Dedifferentiated amniotic fluid mesenchymal stem cell (primary cell): ENCODE results near the gene TMEM200A.
A peak's percentile ranks its signal among the peaks of the same experiment; 100 is the strongest.
"Not testable (repeated sequence)": the region's sequence is repeated elsewhere in the genome, so short reads cannot be mapped to it uniquely, and the experiment has no call there.

Experiments used
- DNase-seq: peaks from one replicate; pipeline ENCODE4 v3.0.0-alpha.2; 2016; ENCODE audit errors: extremely low spot score

TMEM200A gene

GRCh38 chr6:130365166-130366106, at the start of gene TMEM200A:
TMEM200A (plus strand) TSS chr6:130366017; CDS start chr6:130440423, 74,406 bp downstream.
- DNase-seq: peak; percentile 54

DNA sequence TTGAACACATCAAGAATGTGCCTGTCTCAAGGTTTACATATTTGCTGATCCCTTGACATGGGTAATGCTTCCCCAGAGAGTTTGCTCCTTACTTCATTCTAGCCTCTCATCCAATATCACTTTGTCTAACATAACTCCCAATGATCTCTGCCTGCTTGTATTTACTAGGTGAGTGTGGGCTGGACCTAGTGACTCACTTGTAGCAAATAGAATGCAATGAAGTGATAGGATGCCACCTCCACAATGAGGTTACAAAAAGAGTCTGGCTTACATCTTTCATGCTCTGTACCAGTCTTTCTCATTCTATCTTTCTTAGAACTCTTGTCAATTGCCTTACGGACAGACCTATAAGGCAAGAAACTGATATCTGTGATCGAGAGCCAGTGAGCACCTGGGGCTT, 44.9 kb upstream of the TMEM200A start:
- DNase-seq: no peak

- DNase-seq: peak; percentile 82
Observed at GRCh38 chr6:130322673-130323268, 43.0 kb upstream of the TMEM200A start.

DNA sequence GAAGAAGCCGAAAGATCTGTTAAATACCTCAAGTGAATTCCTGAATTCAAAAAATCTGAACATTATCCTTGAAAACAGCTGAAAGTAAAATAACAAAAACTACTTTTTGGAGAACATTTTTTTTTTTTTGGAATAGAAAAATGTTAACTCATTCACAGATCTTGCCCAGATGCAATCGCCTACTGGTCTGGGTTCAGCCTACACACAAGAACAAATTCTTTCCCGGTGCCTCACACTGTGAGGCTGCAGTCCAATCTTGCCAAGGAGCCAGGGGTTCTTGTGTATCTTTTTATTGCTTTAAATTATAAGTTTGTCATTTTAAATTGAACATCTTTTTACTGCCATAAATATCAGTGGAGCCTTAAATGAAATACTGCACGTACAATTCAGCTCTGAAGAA, 41.2 kb upstream of the TMEM200A start:
- peak; percentile 78 for DNase-seq

DNA sequence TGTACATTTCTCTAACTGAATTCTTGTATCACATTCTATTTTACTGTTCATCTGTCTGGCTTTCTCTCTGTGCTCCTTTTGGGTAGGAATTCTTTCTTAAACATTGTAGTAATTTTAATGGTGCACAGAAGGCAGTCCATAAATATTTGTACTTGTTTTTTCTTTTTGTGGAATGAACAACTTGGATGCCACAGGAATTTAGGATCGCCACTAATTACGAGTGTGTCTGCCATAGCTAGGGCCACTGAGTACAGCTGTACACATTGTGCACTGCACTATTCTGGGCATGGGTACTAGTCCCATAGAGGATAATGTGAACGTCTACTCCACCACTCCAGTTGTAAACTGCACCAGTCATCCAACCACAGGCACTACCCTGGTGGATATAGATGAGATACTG, 39.3 kb upstream of the TMEM200A start:
- DNase-seq: no peak

DNA sequence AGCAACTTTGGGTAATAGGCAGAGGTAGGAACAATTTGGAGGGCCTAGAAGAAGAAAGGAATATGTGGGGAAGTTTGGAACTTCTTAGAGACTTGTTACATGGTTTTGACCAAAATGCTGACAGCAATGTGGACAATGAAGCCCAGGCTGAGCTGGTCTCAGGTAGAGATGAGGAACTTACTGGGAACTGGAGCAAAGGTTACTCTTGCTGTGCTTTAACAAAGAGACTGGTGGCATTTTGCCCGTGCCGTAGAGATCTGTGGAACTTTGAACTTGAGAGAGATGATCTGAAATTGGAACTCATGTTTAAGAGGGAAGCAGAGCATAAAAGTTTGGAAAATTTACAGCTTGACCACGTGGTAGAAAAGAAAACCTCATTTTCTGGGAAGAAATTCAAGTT, 28.3 kb upstream of the TMEM200A start:
- DNase-seq: no peak

DNA sequence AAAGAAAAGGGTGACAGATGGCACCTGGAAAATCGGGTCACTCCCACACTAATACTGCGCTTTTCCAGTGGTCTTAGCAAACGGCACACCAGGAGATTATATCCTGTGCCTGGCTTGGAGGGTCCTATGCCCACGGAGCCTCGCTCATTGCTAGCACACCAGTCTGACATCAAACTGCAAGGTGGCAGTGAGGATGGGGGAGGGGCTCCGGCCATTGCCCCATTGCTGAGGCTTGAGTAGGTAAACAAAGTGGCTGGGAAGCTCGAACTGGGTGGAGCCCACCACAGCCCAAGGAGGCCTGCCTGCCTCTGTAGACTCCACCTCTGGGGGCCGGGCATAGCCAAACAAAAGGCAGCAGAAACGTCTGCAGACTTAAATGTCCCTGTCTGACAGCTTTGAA, 19.5 kb upstream of the TMEM200A start:
- not testable (repeated sequence) for DNase-seq

- no peak for DNase-seq
Observed at GRCh38 chr6:130354322-130354721, 11.5 kb upstream of the TMEM200A start.

DNA sequence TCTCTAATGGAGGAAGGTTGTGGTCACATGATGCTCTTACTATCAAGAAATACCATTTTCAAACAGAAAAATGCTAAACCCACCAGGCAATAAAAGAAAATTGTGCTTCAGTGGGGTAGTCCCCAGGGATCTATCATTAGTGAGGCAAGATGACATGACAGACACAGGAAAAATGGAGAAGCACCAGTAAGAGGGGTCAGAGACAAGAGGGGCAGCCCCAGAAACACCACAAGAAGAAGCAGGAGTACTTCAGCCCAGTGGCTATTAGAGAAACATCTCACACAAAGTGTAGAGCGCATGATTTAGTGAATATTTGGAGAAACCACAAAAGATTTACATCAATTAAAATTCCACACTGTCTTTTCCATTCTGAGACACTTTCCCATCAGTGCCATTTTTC, 10.2 kb upstream of the TMEM200A start:
- DNase-seq: no peak

DNA sequence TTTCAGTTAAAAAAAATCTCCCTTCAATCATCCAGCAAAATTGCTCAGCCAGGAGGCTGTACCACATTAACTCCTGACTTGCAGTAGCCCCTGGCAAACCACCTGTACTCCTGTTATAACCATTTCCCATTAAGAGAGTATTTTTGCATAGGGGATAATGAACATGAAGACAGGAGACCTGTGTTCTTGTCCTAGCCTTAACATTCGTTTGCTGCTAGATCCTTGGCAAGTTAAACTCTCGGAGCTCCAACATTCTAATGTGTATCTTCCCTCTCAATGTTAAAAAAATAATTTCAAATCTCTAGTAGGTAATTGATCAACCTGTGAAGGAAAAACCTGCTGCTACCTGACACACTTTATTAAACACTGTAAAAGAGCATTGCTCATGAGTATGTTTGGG, 8.4 kb upstream of the TMEM200A start:
- DNase-seq: no peak

- no peak for DNase-seq
Observed at GRCh38 chr6:130359736-130360135, 6.1 kb upstream of the TMEM200A start.

DNA sequence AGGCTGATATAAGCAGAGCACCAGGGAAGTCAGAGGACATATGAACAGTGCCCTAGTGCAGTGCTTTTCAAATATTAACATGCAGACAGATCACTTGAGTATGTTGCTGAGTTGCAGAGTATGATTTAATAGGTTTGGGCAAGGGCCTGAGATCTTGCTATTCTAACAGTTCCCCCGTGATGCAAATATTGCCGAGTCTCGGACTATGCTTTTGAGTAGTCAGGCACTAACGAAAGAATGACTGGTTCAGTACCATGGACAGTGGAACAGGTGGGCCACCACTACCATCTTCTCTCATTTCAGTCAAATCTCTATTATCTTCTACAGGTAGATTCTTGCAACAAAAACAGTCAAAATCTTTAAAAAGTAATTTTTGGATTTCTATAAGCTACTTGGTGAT, 3.7 kb upstream of the TMEM200A start:
- DNase-seq: no peak

DNA sequence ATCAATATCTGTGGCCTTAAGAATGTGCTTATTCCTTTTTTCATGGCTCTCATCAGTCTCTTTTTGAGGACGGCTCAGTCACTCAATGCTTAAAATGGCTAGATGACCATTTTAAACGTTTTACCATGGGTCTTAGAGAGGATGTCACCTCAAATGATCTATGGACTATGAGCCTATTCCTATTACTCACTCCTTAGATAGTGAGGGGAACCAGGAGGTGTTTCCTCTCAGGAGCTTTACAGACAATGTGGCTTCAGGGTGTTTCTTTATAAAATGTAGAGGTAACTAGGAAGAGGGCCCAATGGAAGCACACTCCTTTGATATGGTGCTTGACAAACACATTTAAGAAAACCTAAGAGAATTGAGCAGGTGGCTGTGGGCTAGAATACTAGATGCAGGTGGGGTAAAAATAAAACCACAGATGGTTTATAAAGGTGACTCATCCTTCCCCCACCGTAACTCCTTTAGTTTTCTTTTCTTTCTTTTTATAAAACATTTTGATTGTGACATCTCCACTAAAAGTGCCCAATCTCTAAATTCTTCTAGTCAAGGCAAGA, 1.5 kb upstream of the TMEM200A start:
- DNase-seq: no peak

DNA sequence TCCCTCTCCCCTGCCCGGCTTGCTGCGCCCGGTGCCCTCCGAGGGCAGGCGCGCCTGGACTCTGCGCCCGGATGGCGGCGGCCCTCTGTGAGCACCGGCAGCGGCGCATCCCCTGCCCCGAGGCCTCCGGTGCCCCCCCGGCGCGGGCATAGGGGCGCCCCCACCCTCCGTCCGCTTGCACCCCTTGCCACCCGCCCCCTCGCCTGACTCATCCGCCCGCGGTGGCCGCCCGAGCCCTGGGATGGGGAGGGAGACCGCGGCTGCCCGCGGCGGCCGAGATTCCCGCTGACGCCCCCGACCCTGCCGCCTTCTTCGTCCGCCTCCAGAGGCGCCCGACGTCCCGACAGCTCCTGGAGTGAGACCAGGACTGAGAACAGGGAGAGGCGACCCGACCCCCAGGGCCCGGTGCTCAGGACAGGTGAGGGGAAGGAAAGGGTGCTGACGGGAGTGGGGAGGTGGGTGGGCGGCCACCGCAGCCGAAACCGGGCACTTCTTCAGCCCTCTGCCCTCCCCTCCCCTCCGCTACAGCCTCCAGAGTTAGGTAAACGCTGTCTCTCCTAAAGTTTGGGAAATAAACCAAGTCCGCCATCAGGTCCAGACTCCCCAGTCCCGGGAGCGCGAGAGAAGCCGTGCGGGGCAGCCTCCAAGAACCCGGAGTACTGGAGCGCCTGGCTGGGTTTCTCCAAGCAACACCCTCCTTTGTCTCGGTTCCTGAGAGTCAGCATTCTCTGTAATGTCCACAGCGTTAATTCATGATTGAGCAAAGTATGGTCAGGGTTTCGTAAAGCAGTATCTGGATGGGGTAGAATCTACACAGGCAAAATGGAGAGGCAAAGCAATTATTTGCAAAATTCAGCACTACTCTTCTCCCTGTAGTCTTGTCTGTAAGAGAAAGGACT, 539 bp downstream of the TMEM200A start:
- DNase-seq: peak; percentile 49

DNA sequence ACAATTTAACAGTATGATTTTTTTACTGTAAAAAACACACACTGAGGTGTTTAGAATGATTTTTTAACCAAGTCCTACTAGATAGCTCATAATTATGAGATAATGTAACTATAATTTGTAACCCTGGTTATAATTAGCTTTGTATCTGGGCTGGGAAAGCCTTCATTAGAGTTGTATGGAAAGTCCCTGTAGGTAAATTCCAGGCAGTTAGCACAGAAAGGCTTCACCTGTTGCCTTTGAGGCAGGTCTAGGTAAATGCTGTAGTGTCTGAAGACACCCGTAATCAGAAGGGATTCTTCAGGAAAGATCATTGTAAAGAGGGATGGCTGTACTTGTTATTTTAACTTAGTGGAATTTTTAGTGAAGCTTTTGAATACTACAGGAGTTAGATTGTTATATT, 1.9 kb downstream of the TMEM200A start:
- no peak for DNase-seq

DNA sequence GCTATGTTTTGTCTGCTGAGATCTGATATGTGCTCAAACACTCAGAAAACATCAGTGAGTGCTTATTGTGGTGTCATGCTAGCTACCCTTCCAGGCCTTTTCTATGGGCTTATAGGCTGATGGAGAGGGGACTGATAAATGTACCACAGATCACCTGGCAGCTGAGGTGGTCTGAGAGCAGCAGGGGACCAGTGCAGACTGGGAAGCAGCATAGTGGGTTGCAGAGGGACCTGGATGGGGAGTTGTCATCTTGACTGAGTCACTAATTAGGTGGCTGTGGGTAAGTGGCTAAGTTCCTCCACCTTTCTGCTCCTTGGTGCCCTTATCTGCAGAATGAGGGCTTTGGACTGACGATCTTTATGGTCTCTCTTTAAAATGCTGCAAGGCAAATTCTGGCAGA, 2.8 kb downstream of the TMEM200A start:
- DNase-seq: no peak

DNA sequence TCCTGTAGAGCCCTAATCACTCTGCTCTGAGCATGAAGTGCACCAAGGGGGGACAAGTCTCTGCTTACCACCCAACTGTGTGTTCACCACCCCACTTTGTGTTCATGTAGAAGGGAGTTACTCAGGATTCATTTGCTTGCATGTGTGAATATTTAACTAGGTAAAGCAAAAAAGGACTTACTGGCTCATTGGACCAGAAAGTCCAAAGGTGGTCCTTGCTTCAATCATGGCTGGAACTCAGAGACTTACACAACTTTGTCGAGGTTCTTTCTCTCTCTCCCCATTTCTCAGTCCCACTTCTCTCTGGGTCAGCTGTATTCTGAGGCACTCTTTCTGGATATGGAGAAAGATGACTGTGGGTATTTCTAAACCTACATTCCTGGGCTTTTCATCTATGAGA, 4.0 kb downstream of the TMEM200A start:
- no peak for DNase-seq

GRCh38 chr6:130371921-130372420, 6.2 kb downstream of the TMEM200A start:
- DNase-seq: no peak

DNA sequence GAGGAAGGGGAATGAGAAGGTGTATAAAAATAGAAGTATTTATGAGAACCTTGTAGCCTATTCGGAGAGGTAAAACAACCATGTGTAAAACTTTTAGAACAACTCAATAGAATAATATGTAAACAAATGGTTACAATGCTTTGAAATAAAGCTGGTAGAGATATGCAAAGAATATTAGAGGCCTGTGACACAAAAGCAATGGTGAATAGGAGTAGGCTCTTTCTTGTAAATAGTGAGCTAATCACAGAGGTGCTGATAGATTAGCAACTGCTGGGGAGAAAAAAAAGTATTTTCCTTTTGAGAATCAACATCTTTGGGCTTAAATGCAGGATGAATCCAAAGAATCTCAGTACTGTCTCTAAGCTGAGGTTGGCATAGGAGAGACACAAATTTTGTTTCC, 7.0 kb downstream of the TMEM200A start:
- no peak for DNase-seq

- DNase-seq: no peak
Observed at GRCh38 chr6:130373992-130374391, 8.2 kb downstream of the TMEM200A start.

GRCh38 chr6:130376936-130377335, 11.1 kb downstream of the TMEM200A start:
- no peak for DNase-seq

- no peak for DNase-seq
Observed at GRCh38 chr6:130377371-130377770, 11.6 kb downstream of the TMEM200A start.
